Stimulated activated CD4-positive, alpha-beta T cell treated with anti-CD3 and anti-CD28 coated beads, Interleukin-4, amount 100 ng/mL, for 1 hour (primary cell): ENCODE measurements around the gene PDZD8.

Source experiments
- DNase-seq: peaks from one replicate; pipeline ENCODE4 v3.0.0-alpha.2; 2020

PDZD8 gene

DNA sequence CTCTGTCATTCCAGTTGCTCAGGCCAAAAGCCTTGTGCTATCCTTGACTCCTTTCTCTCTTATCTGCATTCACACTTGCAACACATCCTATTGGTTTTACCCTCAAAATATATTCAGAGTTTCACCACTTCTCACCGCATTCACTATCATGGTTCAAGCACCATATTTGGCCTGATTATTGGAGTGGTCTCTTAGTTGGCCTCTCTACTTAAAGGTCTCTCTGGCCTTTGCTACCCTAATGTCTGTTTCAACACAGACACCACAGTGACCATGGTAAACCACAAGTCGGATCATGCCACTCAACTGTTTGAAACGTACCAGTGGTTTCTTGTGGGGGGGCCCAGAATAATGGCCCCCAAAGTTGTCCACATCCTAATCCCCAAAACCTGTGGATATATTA lies 15.2 kb upstream of the PDZD8 start:
- DNase-seq: no peak

DNA sequence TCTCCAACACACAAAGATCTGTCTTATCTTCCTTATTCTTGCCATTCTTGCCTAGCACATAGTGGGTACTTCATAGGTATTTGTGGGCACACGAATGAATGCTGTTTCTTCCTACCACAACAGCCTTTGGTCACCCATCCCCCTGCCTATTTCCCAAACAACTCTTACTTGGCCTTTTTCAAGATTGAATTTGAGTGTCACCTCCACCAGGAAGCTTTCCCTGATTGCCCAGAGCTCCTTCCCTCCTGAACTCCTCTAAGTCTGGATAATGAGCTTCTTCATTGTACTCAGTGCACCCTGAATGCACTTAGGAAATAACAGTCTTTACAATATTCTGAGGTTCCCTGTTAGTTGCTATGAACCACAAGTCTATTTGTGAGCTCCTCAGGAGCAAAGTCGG lies 11.6 kb upstream of the PDZD8 start:
- DNase-seq: no peak

DNA sequence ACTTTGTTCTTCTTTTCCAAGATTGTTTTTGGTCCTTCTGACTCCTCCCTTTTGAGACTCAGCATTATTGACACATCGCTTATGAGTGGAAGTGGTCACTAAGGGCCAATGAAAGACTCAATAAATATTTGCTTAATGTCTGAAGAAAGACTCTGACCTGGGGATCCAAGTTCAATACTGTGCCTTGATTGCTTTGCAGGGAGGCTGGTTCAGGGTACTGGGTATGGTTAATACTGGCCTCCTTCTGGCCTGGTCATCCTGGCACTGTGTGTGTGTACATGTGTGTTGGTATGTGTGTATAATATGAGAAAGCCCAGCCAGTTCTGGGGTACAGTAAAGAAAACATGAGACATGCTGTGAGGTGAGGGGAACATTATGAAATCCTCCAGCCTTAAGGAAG lies 7.6 kb upstream of the PDZD8 start:
- no peak for DNase-seq

DNA sequence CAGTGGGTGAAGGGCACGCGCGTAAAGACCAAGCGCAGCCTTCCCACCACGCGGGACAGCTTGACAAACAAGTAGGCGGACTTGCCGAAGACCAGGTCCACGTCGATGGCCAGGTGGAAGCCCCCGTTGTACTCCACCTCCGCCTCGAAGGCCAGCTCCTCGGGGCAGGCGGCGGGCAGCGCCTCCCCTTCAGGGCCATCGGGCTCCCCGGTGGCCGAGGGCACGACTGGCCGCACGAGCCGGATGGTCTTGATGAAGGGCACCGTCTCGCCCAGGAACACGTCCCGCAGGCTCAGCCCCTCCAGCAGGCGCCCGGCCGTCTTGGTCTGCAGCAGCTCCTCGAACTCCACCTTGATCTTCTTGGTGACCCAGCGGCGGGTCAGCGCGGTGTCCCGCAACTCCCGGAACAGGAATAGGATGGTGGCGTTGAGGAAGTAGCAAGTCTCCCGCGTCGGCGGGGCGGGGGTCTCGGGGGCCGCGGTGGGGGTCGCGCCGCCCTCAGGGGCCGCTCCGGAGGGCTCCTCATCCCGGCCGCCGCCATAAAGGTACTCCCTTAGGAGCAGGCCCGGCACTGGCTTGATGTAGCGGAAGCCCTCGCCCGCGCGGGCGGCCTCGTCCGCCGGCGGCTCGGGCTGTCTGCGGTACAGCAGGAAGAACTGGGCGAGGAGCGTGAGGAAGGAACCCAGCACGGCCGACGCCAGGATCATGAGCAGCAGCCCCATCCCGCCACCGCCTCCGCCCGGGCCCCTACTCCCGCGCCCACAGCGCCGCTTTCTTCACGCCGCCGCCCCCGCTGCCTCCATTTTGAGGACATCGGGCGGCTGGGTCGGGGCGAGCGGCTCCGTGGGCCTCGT lies 507 bp downstream of the PDZD8 start:
- peak; percentile 27 for DNase-seq

DNA sequence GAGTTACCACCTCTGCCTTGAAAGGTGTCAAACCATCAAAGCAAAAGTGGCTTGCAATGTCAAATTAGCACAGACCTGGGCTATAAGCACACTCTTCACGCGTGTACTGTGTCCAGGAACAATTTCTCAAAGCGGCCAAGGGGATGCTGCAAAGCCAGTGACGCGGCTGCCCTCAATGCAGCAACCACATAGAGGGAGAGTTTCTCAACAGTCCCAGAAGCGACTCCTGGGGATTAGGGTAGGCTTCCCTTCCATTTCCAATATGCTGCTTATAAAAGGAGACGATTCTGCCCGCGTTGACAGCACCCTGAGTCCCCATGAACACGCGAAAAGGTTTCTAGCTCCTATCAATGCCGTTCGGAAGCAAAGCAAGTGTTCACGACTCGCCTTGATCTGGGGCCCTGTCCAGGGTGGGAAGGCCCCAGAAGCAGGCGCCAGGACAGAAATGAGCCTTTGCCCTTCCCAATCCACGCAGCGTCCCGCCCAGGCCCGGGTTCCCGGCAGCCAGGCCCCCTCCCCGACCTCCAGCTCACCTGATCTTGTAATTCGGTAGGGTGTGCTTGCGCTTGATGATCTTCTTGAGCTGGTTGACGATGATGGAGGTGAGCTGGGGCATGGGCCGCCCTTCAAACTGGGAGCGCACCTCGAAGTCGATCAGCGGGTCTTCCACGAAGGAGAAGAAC lies 1.3 kb downstream of the PDZD8 start:
- peak; percentile 18 for DNase-seq

DNA sequence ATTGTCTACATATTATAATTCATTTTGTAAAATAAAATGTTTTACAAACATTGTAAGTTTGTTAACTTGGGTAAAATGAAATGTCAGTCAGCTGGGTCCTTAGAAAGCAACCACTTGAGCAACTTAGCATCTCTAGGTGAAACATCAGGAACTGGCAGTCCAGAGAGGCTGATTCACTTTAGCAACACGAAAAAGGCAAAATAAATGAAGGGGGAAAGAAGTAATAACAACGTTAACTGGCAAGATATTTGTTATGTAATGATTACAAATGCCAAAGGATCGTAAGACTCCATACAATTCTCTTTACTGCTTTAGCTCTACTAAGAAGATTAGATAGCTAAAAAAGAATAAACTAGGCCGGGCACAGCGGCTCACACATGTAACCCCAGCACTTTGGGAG lies 5.0 kb downstream of the PDZD8 start:
- DNase-seq: no peak

DNA sequence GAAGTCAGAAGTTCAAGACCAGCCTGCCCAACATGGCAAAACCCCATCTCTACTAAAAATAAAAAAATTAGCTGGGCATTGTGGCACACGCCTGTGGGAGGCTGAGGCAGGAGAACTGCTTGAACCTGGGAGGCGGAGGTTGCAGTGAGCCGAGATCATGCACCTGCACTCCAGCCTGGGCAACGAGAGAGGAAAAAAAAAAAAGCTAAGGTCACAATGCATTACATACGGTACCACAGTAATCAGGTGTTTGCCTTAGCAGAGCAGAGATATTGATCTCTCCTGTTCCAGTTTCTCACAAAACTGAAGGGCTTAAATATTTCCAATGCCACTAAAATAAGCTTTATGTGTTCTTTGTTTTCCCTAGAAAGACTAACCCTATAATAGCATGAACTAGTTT lies 7.5 kb downstream of the PDZD8 start:
- no peak for DNase-seq

DNA sequence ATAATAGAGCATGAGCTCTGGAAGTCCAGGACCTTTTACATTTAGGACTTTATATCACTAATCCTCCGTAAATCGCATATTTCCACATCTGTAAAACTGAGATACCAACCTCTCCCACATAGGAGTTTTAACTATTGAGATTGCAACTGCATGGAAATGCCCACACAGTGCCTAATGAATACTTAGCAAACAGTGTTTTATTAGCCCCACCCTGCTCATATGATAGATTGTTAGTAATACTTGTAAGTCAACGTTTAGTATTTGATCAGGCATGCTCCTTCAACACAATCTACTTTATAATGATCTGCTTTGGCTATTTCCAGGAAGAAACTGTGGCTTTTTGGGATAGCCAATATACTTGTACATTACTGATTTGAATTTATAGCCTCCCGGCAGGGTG lies 8.5 kb downstream of the PDZD8 start:
- no peak for DNase-seq

DNA sequence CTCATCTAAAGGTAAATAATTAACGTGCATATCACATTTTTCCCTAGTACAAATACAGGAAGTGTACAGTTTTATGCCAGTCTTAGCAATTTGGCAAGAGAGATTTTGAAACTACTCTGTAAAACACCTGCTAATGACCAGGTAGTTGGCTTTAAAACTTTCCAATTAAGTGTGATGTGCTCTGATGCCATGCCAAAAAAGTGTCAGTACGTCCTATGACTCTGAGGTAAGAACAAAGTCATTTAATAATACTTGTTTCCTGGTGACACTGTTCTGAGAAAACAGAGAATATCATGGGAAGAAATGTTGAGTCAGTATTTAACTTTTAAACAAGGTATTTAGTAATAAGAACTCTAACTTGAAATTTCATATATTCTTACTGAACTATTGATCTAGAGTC lies 9.6 kb downstream of the PDZD8 start:
- DNase-seq: no peak

DNA sequence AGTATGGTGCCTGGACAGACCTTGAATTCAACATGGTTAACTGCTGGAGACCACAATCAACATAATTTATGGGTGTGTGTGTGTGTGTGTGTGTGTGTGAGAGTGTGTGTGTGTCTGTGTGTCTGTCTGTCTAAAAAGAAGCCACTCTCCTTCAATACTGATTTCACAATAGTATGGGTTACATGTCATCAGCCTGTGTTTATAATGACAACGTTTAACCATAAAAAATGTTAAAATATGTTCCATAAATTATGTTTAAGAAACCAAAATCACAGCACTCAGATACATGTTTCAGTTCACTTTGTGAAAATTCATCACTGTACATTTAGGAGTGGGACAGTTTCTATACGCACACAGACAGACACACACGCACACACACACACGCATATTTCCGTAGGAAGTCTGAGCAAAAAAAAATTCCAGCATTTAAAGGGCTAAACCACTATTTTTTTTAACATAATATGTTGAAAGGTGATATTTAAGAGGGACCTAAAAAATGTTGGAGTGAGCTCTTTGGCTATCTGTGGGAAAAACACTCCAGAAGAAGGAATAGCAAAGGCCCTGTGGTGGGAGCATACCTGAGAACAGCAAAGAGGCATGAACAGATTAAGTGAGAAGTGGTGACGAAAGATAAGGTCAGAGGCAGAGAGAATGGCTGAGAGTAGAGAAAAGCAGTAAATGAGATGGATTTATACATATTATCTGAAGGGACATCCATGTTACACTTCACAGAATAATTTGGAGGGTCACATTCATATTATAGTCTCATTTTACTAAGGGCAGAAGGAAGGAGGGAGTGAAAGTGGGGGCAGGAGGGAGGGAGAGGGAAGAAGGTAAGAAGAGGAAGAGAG lies 10.9 kb downstream of the PDZD8 start:
- DNase-seq: no peak

DNA sequence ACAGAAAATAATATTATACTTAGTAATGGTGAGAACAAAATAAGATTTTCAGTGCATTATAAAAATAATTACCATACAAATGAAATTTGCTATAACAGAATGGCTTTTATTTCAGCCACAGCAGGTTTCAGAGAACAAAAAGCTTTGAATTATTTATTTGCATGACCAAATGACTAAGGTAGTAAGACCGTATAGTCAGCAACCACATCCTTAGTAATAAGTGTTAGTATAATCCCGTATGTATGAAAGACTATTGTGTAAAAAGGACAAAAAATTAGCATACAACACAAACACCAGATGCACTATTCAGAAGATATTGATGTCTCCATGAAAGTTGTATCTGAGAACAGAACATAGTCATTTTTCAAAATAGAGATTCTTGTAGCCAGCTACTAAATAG lies 12.2 kb downstream of the PDZD8 start:
- DNase-seq: no peak

DNA sequence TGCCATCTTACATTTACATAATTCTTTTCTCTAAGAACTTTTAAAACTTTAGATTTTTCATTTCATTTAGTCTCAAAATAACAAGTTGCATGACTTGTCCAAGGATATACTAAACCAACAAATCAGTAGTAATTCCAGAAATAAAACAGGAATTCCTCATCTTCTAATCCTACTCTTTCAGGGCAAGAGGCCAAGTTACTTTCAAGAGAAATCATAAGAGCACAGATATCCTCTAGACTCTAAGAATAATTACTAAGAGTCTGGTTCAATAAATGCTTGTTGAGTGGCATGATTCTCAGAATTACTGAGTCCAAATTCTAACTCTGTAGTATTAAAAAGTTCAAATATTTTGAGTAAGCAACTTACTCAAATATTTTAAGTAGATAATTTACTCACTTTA lies 12.9 kb downstream of the PDZD8 start:
- DNase-seq: no peak

DNA sequence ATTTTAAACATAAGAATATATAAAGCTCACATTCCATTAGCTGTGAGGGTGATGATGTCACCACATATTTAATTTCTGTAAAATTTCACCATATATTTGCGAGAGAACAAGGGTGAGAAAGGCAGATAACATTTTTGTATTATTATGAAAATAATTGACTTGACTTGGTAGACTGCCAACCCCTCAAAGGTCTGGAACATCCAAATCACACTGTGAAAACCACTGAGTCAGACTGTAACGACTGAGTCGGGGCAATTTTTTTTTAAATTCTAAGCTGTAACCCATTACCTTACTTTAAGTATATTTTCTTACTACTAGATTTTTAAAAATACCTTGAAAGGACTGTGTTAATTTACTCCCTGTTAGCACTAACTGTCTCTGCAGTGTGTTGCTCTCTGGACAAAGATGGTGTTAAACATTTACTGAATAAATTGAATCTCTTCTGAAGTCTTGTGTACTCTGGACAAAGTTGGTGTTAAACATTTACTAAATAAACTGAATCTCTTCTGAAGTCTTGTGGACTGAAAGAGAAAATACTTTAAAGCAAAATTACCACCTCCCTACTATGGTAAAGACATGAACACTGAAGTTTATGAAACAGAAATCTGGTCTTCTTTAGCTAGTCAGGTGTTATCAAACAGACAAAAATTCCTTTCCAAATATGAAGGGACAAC lies 14.1 kb downstream of the PDZD8 start:
- DNase-seq: no peak

DNA sequence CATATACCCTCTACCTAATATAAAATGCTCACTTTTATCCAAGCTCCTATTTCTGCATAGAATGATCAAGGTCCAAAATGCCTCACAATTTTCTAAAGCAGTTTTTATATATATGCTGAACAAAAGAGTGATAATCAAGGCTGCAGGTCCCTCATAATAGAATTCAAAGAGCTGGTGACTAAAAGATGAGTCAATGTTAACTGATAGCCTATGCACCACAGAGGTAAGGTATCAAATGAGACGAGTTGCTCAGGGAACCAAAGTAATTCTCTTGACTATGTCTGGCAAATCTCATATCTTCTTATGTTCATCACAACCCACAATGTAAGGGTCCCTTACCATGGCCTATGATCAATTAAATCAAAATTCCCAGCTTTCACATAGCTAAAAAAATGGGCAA lies 15.2 kb downstream of the PDZD8 start:
- DNase-seq: no peak

DNA sequence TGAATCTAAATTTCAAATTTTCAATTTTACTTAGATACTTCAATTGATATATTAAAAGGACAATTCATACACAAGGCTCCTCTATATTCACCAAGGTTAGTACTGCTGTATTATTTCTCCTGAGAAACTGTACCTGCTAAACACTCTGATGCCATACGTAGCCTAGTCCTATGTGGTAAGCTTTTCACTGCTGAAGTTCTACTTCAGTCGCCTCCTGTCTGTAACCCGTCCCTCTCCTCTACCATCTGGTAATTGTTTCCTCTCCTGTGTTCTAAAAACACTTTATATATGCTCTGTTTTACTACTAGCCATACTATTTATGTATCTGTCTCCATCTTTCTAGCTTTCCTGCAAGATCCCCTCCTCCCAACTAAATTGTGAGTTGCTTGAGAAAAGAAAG lies 20.2 kb downstream of the PDZD8 start:
- DNase-seq: no peak

DNA sequence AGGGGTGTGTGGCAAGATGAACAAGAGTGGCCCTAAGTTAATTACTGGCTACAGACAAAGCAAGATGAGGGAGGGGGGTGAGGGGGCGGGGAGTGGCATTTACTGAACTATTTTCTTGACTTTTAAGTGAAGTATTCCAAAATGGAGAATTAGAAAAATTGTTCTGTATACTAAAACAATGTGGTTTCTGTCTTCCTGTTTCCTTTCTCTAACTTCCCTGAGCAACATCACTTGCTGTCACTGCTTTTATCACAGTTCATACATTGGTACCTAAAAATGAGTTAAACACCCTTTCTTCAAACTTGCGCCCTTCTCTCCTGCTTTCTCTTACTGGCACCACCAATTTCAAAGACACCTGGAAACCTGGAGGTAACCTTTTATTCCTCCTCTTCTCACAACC lies 21.6 kb downstream of the PDZD8 start:
- DNase-seq: no peak

DNA sequence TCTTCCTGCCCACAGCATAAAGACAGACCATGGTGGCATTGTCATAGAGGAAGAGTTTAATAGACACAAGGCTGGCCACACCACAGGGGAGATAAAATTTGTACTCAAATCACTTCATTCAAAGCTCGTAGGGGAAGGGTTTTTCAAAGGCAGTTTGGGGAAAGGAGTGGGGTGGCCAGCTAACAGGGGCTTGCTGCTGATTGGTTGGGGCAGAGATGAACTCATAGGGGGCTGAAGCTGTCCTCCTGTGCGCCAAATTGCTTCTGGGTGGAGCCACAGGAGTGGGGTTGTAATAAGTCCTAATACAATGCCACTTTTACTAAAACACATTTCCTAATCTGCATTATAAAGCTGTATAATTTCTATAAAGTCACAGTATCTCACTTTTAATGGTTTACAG lies 22.5 kb downstream of the PDZD8 start:
- DNase-seq: no peak

DNA sequence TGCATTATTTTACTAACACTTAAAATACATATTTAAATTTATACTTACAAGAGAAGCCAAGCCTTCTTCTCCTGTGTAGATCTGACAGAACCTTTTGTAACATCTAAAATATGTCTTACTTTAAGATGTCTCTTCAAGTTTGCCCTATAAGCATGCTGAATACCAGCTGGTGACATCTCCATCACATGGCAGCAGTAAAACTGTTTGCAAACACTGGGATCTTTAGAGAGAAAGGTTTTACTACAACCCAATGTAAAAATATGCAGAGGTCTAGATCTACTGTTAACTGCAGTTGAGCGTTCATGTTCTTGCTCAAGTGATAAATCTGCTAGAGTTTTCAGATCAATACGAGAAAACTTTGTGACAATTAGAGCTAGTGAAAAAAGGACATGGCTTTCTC lies 23.2 kb downstream of the PDZD8 start:
- DNase-seq: no peak

DNA sequence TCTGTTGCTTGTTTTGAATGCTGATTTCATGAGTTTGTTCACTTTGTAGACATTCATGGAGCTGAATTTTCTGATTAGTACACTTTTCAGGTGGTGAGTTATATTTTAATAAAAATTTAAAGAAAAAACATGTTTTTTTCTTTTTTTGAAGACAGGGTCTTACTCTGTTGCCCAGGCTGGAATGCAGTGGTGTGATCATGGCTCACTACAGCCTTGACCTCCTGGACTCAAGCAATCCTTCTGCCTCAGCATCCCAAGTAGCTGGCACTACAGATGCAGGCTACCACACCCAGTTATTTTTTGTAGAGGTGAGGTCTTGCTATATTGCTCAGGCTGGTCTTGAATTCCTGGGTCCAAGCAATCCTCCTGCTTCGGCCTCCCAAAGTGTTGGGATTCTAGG lies 23.7 kb downstream of the PDZD8 start:
- no peak for DNase-seq

DNA sequence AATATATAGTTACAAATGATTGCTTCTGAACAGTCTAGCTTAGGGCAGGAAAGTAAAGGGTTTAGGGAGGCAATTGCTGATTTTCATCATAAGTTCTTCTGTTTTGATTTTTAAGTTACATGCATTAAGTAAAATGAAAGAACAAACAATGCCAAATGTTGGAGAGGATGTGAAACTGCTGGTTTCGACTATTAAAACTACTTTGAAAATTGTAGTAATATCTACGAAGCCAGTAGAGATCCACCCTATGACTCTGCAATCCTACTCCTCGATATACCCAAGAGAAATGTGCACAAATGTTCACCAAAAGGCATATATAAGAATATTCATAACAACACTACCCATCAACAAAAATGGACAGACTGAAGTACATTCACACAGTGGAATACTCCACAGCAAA lies 24.3 kb downstream of the PDZD8 start:
- DNase-seq: no peak

DNA sequence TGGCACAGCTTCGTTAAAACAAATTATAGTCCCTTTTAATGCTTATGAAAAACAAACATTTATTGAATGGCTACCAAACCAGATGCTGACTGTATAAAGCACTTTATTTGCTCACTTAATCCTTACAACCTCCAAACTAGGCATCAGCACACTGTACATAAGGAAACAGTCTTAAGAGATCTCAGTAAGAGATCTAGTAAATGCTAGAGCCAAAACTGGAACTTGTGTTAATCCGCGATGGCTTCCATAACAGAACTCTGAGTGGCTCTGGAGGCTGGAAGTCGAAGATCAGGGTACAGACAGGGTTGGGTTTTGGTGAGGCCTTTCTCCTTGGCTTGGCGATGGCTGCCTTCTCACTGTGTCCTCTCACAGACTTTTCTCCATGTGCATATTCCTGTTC lies 27.0 kb downstream of the PDZD8 start:
- DNase-seq: no peak

DNA sequence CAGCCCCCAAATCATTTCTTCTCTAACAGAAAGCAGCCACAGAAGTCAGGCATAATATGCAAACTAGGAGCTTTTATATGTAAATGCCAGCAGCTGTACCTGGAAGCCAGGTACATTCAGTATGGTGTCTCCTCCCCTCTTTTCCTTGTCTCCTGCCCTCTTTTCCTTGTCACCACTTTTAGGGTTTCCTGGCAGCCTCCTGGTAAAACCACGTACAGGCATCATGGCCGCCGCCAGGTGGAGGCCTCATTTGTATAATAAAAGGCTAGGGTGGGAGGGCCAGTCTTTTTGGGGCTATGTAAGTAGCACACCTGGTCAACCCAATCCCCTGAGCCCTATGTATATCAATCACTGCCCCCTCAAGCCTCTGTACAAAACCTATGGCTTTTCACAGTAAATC lies 28.7 kb downstream of the PDZD8 start:
- DNase-seq: no peak

DNA sequence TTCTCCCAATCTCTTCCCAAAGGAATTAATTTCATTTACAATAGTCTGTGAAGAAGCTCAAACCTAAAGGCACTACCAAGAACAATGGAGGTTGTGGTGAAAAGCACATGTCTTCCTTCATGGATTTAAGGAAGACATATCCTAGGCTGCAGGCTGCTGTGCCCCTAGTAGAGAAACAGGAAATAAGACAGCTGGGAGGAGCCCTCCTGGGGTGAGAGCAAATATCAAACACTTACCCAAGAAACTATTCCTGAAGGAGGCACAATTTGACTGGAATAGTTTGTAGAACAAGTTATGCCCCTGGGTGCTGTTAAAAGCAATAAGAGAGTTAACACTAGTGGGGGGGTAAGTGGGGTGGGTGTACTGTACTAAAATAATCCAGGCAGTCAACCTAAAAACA lies 30.1 kb downstream of the PDZD8 start:
- DNase-seq: no peak
